ENCODE results near the gene ATRN. TPM values are rescaled to one million over a fixed set of nuclear protein-coding genes. Genes with fewer than 3 reads are reported as not detected.

ATRN gene
- total and polyA plus RNA-seq, 7 donors, result 3.9 to 18.6 (median 14.7) TPM

- Histone ChIP-seq H3K36me3 (ENCODE audit: insufficient read depth in 1 of 2, low read depth in 1 of 2) (no peaks in the 10 kb centered on the region), H3K4me1 (no peaks in the 10 kb centered on the region), H3K9me3 (no peaks in the 10 kb centered on the region), H3K4me3 (no peak overlapping the region), H3K27ac (no peak overlapping the region), H3K27me3 (ENCODE audit: insufficient read depth in 3 of 3, low read length in 2 of 3) (peaks cover 0 to 30% (median 15%) of the 10 kb centered on the region in 3 donors)
- DNase-seq, result peak in 1 of 2 donors; percentile 42
- TF ChIP-seq, protein P1, sequence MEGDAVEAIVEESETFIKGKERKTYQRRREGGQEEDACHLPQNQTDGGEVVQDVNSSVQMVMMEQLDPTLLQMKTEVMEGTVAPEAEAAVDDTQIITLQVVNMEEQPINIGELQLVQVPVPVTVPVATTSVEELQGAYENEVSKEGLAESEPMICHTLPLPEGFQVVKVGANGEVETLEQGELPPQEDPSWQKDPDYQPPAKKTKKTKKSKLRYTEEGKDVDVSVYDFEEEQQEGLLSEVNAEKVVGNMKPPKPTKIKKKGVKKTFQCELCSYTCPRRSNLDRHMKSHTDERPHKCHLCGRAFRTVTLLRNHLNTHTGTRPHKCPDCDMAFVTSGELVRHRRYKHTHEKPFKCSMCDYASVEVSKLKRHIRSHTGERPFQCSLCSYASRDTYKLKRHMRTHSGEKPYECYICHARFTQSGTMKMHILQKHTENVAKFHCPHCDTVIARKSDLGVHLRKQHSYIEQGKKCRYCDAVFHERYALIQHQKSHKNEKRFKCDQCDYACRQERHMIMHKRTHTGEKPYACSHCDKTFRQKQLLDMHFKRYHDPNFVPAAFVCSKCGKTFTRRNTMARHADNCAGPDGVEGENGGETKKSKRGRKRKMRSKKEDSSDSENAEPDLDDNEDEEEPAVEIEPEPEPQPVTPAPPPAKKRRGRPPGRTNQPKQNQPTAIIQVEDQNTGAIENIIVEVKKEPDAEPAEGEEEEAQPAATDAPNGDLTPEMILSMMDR (IDR thresholded peaks at IDR 0.05), result no peak
- no peak for ATAC-seq
- 1 to 3% (median 3%) methylated on average over 39 to 75 of the region's 75 CpGs for WGBS, 3 donors
- intact Hi-C loops (cut with DNase I), result no loop called here
Observed at GRCh38 chr20:3660262-3661059, 189.6 kb downstream of the ATRN start.

- 12 to 23% (median 20%) methylated on average over 32 to 60 of the region's 60 CpGs for WGBS, 3 donors
- intact Hi-C loops (cut with DNase I), result no loop called here
- no peak overlapping the region for H3K4me3 ChIP-seq
- ATAC-seq, result no peak
- H3K9me3 ChIP-seq, result no peaks in the 10 kb centered on the region
- TF ChIP-seq, protein P1 (IDR thresholded peaks at IDR 0.05), result no peak
- H3K36me3 ChIP-seq (ENCODE audit: insufficient read depth in 1 of 2, low read depth in 1 of 2), result no peaks in the 10 kb centered on the region
- DNase-seq, result peak in 1 of 2 donors; percentile 47
- no peak overlapping the region for H3K27ac ChIP-seq
- H3K27me3 ChIP-seq (ENCODE audit: insufficient read depth in 3 of 3, low read length in 2 of 3), result peaks cover 0 to 30% (median 15%) of the 10 kb centered on the region in 3 donors
- no peaks in the 10 kb centered on the region for H3K4me1 ChIP-seq
Observed at GRCh38 chr20:3661060-3661813, 190.4 kb downstream of the ATRN start.

- ATAC-seq, result no peak
- no peaks in the 10 kb centered on the region for H3K36me3 ChIP-seq (ENCODE audit: insufficient read depth in 1 of 2, low read depth in 1 of 2)
- 67 to 80% (median 71%) methylated on average over 12 of the region's 12 CpGs for WGBS, 3 donors
Observed at GRCh38 chr20:3661814-3662665, 191.2 kb downstream of the ATRN start.

GRCh38 chr20:3663031-3663701 is 192.3 kb downstream of the ATRN start, which contains the start of gene GFRA4:
Gene GFRA4, minus strand, starts transcription at chr20:3663399. Its CDS starts 0 bp downstream, at chr20:3663399.
- WGBS, 3 donors, result 70 to 74% (median 71%) methylated on average over 19 of the region's 19 CpGs
- Histone ChIP-seq H3K4me1 (no peaks in the 10 kb centered on the region), H3K4me3 (no peak within 1 kb of the TSS), H3K9me3 (no peaks in the 10 kb centered on the region), H3K27ac (no peak within 1 kb of the TSS), H3K36me3 (ENCODE audit: insufficient read depth in 1 of 2, low read depth in 1 of 2) (no peaks in the 10 kb centered on the region), H3K27me3 (ENCODE audit: insufficient read depth in 3 of 3, low read length in 2 of 3) (peaks cover 0 to 30% (median 15%) of the 10 kb centered on the region in 3 donors)
- no peak for ATAC-seq
- TF ChIP-seq, protein P1 (IDR thresholded peaks at IDR 0.05), result no peak
- intact Hi-C loops (cut with DNase I), result no loop called here
- DNase-seq, result no peak

More at GRCh38 chr20:3661814-3662665, 191.2 kb downstream of the ATRN start:
- intact Hi-C loops (cut with DNase I), result no loop called here
- no peak for DNase-seq
- Histone ChIP-seq H3K27me3 (ENCODE audit: insufficient read depth in 3 of 3, low read length in 2 of 3) (peaks cover 0 to 30% (median 15%) of the 10 kb centered on the region in 3 donors), H3K4me3 (no peak overlapping the region), H3K9me3 (no peaks in the 10 kb centered on the region), H3K4me1 (no peaks in the 10 kb centered on the region), H3K27ac (no peak overlapping the region)
- TF ChIP-seq, protein P1 (IDR thresholded peaks at IDR 0.05), result no peak

All from psoas muscle (tissue), 8 donors.